Activated gamma-delta T cell treated with anti-CD3 and anti-CD28 coated beads, Interleukin-2, amount 50 U/mL, for 16 hours (primary cell): ENCODE measurements around the gene RASEF.

Experiments used
- DNase-seq: peaks from one replicate; pipeline ENCODE4 v3.0.0-alpha.2; 2020; ENCODE audit warnings: low read depth

The RASEF gene

DNA sequence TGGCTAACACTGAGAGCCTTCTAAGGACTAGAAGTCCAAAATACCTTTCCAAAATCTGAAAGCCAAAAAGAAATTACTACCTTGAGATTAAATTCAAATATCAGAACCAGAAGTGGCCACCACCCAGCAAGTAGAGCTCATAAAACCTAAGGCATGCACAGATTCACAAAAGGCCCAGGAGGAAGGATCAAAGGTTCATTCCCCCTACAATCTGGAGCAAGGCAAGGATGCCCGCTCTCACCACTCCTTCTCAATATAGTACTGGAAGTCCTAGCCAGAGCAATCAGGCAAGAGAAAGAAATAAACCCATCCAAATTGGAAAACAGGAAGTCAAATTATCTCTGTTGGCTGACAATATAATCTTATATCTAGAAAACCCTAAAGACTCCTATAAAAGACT lies 6.0 kb downstream of the RASEF start:
- DNase-seq = no peak

GRCh38 chr9:83056174-83056573 lies 6.8 kb downstream of the RASEF start:
- DNase-seq = no peak

DNA sequence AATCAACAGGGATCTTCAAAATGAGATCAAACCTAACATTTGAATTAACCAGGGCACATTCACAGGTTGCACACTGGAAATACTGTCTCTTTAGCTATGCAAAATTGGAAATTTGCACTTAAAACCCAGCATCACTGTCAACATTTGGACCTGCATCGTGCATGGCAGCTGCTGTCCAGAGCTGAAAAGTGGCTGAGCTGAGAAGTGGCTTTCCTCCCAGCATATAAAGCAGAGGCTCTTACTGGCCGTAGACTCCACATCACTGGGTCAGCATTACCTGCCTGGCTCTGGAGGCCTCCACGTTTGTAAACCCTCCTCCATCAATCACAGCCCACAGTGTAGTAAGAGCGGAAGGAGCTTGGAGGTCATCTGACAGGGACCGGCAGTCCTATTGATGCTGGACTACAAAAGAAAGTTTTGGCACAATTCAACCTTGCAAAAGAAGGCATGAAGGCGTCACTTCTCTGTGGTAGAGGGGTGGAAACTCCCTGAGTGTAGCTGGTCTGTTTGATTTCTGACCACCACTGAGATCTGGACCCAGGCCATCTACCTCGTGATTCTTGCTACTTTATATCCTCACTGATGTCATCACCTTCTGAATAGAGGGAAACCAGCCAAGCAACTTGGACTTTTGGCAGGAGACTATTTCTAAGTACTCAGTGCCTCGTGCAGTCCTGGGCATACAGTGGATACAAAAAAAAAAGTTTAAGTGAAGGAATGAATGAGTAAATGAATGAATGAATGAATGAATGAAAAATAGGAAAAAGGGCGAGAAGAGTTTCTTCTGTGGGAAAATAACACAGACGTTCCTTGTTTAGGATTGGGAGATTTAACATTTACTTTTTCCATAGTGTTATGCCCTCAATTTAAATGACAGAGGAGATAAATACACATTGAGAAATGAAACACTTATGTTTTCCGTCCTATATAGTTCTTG lies 14.8 kb downstream of the RASEF start:
- no peak for DNase-seq

DNA sequence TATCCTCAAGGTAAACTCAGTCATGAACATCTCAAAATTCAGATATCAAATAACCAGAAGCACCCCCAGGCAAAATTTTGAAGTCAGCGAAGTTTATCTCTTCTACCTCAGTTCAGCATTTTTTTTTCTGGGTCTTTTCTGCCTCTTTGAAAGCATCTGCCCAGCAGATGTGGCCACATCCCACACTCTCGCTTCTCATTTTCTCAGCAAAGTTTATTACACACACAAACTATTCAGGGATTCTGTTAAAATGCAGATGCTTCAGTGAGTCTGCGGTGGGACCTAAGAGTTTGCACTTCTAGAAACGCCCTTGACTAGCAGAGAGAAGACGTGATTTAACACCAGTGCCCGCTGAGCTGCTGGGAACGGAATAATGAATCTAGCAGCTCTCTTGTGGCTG lies 19.3 kb downstream of the RASEF start:
- no peak for DNase-seq

DNA sequence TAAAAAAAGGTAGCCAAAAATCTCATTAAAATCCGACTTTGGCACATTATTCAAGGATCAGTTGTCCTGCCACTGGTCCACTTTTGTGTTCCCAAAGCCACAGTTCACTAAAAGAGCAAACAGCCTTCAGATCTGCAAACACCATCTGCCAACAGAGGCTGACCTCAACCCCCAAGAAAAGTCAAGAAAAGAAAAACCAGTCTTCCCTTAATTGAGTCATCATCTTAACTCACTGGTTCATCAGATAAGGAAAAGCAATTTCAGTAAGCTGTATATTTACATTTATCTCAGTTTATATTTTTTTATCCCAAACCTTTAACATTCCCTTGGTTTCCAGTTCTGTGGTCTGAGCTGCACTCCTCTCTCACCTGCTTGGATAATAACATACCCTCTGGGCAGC lies 21.2 kb downstream of the RASEF start:
- no peak for DNase-seq

DNA sequence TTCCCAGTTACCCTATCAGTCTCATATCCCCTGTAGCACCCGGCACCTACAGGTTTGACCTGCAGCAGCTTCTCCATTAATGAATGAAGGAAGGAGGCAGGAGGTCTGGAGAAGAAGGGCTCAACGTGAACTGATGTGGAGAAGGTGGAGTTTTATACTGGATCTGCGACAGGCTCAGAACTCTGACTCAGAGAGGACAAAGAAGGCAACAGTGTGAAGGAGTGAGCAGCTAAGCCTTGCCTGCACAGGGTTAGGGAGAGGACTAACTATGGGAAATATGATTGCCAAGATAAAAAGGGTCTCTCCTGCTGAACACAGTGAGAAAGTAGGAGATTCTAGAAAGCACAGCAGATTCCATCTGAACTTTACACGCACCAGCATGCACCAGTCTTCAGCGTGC lies 23.6 kb downstream of the RASEF start:
- DNase-seq = no peak

- no peak for DNase-seq
Measured at GRCh38 chr9:83036043-83036442, 26.9 kb downstream of the RASEF start.

DNA sequence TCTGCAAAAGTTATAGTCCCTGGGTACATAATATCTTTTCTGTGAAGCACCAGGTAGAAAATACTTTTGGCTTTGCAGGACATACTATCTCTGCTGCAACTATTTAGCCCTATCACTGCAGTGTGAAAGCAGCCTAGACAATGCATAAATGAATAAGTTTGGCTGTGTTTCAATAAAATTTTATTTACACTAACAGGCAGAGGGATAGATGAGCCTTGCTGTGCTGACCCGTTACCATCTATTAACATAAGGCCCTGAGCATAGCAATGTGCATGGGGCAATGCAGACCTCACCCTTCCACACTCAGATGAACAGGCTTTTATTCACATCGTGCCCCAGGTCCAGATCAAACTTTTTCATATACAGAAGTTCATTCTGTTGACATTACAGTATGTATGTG lies 27.8 kb downstream of the RASEF start:
- no peak for DNase-seq

- DNase-seq = no peak
Measured at GRCh38 chr9:83034587-83034986, 28.4 kb downstream of the RASEF start.

GRCh38 chr9:83034026-83034425 lies 28.9 kb downstream of the RASEF start:
- no peak for DNase-seq

DNA sequence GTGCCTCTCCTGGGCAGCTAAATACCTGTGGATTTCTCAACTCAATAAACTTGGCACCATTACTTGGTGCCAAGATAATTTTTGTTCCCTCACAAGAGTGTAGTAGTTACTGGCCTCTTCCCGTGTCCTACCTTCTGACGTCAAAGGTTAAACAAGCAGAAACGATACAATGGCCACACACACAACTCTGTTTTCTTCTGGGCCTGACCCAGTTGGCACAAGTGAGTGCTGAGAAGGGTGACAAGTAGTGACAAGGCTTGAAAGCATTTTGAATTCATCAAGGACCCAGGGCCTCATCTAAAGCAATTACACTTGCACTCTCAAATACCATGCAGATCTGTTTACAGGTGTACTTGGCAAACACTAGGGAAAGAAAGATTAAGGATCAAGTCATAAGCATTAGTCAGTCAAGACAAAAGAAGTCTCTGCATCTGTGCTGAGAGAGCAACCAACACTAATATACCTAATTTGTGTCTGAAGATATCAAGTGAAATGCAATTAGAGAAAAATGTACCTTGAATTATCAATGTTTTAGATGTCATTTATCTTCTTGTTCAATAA lies 30.8 kb downstream of the RASEF start:
- no peak for DNase-seq

DNA sequence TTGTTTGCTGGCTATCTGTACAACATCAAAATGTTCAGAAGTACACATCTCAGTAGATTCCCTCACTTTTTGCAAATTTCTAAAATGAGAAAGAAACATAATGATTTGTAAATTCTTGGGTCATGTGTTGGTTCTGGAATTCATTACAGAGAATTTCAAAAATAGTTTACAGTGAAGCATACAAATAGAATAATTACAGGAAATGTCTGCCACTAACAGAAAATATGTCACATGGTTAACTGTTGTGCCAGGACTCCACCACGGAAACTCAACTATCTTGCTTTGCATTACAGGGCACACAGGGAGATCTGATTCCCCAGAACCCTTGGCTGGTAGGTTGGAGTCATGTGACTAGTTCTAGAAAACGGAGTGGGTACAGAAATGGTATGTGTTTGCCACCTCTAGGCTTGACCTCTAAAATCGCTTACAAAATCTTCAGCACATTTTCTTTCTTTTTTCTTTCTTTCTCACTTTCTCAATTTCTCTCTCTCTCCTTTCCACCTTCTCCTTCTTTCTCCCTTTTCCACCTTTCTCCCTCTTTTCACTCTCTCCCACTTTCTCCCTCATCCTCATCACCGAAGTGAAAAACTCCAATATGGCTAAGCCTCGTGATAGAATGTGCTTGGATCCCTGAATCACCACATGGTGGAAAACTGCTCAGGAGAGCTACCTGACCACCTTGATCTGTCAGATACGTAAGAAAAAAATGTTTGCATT lies 32.4 kb downstream of the RASEF start:
- DNase-seq = no peak

DNA sequence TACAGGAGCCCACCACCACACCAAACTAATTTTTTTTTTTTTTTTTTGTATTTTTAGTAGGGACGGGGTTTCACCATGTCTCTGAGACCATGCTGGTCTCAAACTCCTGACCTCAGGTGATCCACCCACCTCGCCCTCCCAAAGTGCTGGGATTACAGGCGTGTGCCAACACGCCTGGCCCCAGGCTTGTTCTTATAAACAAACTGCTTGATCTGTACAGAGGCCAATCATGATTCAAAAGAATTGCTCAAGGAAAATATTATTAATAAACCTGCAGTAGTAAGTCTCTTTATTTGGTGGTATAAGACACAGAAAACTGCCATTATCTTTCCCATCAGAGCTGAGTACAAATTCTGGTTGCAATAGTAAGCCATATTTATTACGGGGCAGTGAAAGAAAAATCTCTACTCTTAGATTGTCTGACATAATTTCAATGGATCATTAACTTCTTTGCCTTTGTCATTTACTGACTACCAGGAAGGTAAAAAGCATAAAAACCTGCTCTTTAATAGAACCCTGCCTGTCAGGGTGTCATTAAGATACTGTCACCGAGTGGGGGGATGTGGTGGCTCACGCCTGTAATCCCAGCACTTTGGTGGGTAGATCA lies 33.3 kb downstream of the RASEF start:
- no peak for DNase-seq

- no peak for DNase-seq
Measured at GRCh38 chr9:83027153-83027891, 35.6 kb downstream of the RASEF start.

GRCh38 chr9:83024506-83025125 lies 38.3 kb downstream of the RASEF start:
- DNase-seq = no peak

DNA sequence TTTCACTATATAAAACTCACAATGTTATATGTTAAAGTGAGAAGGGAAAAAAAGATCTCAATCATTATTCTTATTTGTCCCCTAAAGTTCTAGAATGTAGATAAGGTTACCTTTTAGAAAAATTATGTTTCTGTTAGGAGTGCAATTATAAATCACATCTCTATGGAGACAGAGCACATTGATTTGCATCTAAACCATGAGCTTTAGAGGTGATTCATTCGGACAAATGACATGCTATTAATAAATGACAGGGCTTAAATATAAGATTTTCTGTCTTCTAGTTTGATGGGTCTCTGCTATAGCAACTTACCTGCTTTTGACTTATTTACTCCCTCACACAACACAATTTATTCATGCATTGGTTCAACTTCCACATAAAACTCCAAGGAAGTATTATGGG lies 39.8 kb downstream of the RASEF start:
- DNase-seq = no peak

DNA sequence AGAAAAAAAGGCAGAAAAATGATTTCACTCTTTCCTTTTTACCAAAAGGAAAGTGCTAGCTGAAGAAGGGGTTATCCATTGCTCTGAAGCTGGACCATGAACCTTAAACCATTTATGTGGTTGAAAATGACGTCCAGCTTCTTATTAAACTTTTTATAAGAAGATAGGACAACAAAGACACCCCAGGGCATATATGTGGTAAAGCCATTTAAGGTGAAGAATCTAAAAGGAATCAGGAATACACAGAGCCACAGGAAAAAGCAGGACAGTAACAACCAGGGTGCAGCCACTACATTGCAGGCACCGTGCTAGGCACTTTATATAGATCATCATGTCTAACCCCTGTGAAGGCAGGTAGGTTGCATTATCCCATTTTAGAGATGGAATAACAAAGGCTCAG lies 42.1 kb downstream of the RASEF start:
- no peak for DNase-seq

DNA sequence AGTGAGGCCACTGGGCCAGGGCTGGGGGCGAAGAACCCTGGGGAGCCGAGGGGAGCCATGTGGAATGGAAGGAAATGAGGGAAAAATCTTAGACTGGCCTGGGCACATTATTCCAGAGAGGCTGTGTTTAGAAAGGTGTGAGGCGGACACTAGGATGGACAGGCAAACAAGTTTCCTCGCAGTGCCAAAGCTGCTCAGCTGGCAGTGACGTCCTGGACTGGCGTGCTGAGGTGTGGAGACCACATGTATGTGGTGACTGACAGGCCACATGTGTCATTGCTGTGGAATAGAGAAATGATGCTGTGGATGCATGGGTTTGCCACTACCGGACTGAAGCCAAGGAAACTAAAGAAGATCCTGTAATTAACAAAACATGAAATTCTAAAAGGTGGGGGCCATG lies 42.6 kb downstream of the RASEF start:
- DNase-seq = no peak

GRCh38 chr9:83019246-83019645 lies 43.7 kb downstream of the RASEF start:
- DNase-seq = no peak

- no peak for DNase-seq
Measured at GRCh38 chr9:83015897-83016296, 47.0 kb downstream of the RASEF start.

- no peak for DNase-seq
Measured at GRCh38 chr9:83013867-83014605, 48.9 kb downstream of the RASEF start.
